Mesenchymal stem cell (in vitro differentiated cells and primary cell): ENCODE data around the gene FADD.

Experiments used
- DNase-seq: peaks from one replicate; pipeline ENCODE4 v3.0.0-alpha.2; 2013
- H2AFZ ChIP-seq: one replicate; pipeline ENCODE4 v1.6.1; 2013; ENCODE audit warnings: low read depth, mild to moderate bottlenecking, control low read depth, inconsistent platforms, low read length, moderate library complexity
- H2AK5ac ChIP-seq: 2 replicates; pipeline ENCODE4 v1.6.1; 2013; ENCODE audit warnings: low read length, moderate library complexity, mild to moderate bottlenecking, inconsistent platforms; ENCODE audit not compliant: severe bottlenecking
- H2BK120ac ChIP-seq: one replicate; pipeline ENCODE4 v1.6.1; 2013; ENCODE audit warnings: low read depth, mild to moderate bottlenecking, inconsistent platforms, low read length, moderate library complexity
- H2BK12ac ChIP-seq, 2 experiments: one replicate each; pipeline ENCODE4 v1.6.1; 2013; ENCODE audit warnings: inconsistent platforms in 2 of 2, low read length in 2 of 2, mild to moderate bottlenecking in 2 of 2, moderate library complexity in 2 of 2, control low read depth in 1 of 2
- H2BK15ac ChIP-seq: one replicate; pipeline ENCODE4 v1.6.1; 2013; ENCODE audit warnings: mild to moderate bottlenecking, low read depth, inconsistent platforms; ENCODE audit not compliant: poor library complexity, severe bottlenecking
- H2BK5ac ChIP-seq: 2 replicates; pipeline ENCODE4 v1.6.1; 2013; ENCODE audit warnings: low read depth, mild to moderate bottlenecking, low read length, control low read depth, inconsistent platforms; ENCODE audit not compliant: poor library complexity, severe bottlenecking
- H3K14ac ChIP-seq, 2 experiments: one replicate each; pipeline ENCODE4 v1.6.1; 2013; ENCODE audit warnings: inconsistent platforms in 2 of 2, low read length in 2 of 2, control low read depth in 1 of 2, mild to moderate bottlenecking in 1 of 2, moderate library complexity in 1 of 2
- H3K18ac ChIP-seq, 2 experiments: one replicate each; pipeline ENCODE4 v1.6.1; 2013; ENCODE audit warnings: inconsistent platforms in 2 of 2, low read length in 2 of 2, control low read depth in 1 of 2, low read depth in 1 of 2, mild to moderate bottlenecking in 1 of 2
- H3K23ac ChIP-seq, 2 experiments: one replicate each; pipeline ENCODE4 v1.6.1; 2013; ENCODE audit warnings: inconsistent platforms in 2 of 2, low read length in 2 of 2, mild to moderate bottlenecking in 2 of 2, moderate library complexity in 2 of 2, control low read depth in 1 of 2
- H3K27ac ChIP-seq: 2 replicates; pipeline ENCODE4 v1.5.1; 2013; ENCODE audit warnings: mild to moderate bottlenecking, moderate library complexity, low read length, control low read depth, inconsistent platforms; ENCODE audit not compliant: poor library complexity, severe bottlenecking
- H3K27me3 ChIP-seq, 2 experiments: 2 replicates each; pipeline versions ENCODE4 v1.6.1 to v1.7.0; 2013; ENCODE audit warnings: low read length in 2 of 2, mild to moderate bottlenecking in 2 of 2, moderate library complexity in 2 of 2, control low read depth in 1 of 2, inconsistent platforms in 1 of 2; ENCODE audit not compliant: control insufficient read depth in 1 of 2, insufficient read depth in 1 of 2
- H3K36me3 ChIP-seq, 2 experiments: 2 replicates each; pipeline versions ENCODE4 v1.6.1 to v1.7.0; 2013; ENCODE audit warnings: low read length in 2 of 2, control low read depth in 1 of 2, inconsistent platforms in 1 of 2, low read depth in 1 of 2, mild to moderate bottlenecking in 1 of 2; ENCODE audit not compliant: insufficient read depth in 2 of 2, control insufficient read depth in 1 of 2
- H3K4ac ChIP-seq, 2 experiments: one replicate each; pipeline ENCODE4 v1.6.1; 2013; ENCODE audit warnings: inconsistent platforms in 2 of 2, low read length in 2 of 2, mild to moderate bottlenecking in 2 of 2, moderate library complexity in 2 of 2, control low read depth in 1 of 2, low read depth in 1 of 2
- H3K4me1 ChIP-seq: 2 replicates; pipeline ENCODE4 v1.6.1; 2013; ENCODE audit warnings: low read depth, low read length, control low read depth; ENCODE audit not compliant: control insufficient read depth, insufficient read depth
- H3K4me2 ChIP-seq: 2 replicates; pipeline ENCODE4 v1.6.1; 2013; ENCODE audit warnings: low read length, mild to moderate bottlenecking, inconsistent platforms; ENCODE audit not compliant: poor library complexity, severe bottlenecking
- H3K4me3 ChIP-seq, 2 experiments: 2 replicates each; pipeline versions ENCODE4 v1.5.1 to v1.7.0; 2013; ENCODE audit warnings: low read length in 2 of 2, mild to moderate bottlenecking in 2 of 2, control low read depth in 1 of 2, low read depth in 1 of 2; ENCODE audit not compliant: insufficient read depth in 1 of 2
- H3K79me1 ChIP-seq: replicated peaks from 2 replicates; pipeline ENCODE4 v1.6.1; 2013; ENCODE audit warnings: mild to moderate bottlenecking, control low read depth, low read length, inconsistent platforms; ENCODE audit not compliant: poor library complexity, severe bottlenecking
- H3K9ac ChIP-seq: 2 replicates; pipeline ENCODE4 v1.7.0; 2013; ENCODE audit warnings: mild to moderate bottlenecking, low read length, moderate library complexity
- H3K9me3 ChIP-seq: 2 replicates; pipeline ENCODE4 v1.7.0; 2013; ENCODE audit warnings: mild to moderate bottlenecking, low read length; ENCODE audit not compliant: control insufficient read depth
- H4K8ac ChIP-seq: one replicate; pipeline ENCODE4 v1.6.1; 2013; ENCODE audit warnings: inconsistent platforms, mild to moderate bottlenecking, low read length, moderate library complexity
- H4K91ac ChIP-seq: one replicate; pipeline ENCODE4 v1.6.1; 2013; ENCODE audit warnings: mild to moderate bottlenecking, low read length, inconsistent platforms
- WGBS: methylation state at CpG from one replicate; pipeline ENCODE4 v1.1.7; 2013; ENCODE audit warnings: mixed read lengths; 5-methylcytosine and 5-hydroxymethylcytosine counted together

FADD gene

DNA sequence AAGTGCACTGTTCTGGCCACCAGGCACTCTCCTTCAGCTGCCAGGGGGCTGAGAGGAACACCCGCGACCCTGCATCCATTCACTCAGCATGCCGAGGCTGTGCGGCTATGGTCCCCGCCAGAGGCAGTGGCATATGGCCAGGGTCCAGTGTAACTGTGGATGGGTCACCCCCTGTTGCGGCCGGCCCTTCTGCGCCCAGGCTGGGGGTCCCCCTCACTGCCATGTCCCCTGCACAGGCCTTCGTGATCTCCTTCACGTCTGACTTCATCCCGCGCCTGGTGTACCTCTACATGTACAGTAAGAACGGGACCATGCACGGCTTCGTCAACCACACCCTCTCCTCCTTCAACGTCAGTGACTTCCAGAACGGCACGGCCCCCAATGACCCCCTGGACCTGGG lies 20.8 kb upstream of the FADD start:
- Histone ChIP-seq H2AFZ (no peak overlapping the region), H3K4me1 (no peaks in the 10 kb centered on the region), H3K23ac (peak overlapping the region in 1 of 2 experiments; percentile 42), H2BK120ac (no peak overlapping the region), H3K14ac (peak overlapping the region in 1 of 2 experiments; percentile 71), H2BK5ac (no peak overlapping the region), H3K9me3 (no peaks in the 10 kb centered on the region), H3K9ac (no peak overlapping the region), H3K4ac (no peak overlapping the region), H4K91ac (no peak overlapping the region), H3K27me3 (peaks cover 51 to 88% of the 10 kb centered on the region in 2 experiments), H4K8ac (no peak overlapping the region), H2BK12ac (no peak overlapping the region), H3K79me1 (no peaks in the 10 kb centered on the region), H3K4me2 (no peak overlapping the region), H3K18ac (no peak overlapping the region), H2BK15ac (no peak overlapping the region), H2AK5ac (no peak overlapping the region), H3K27ac (no peak overlapping the region), H3K36me3 (no peaks in the 10 kb centered on the region), H3K4me3 (no peak overlapping the region)
- 91% methylated on average over 18 of the region's 18 CpGs for WGBS
- DNase-seq, result no peak

DNA sequence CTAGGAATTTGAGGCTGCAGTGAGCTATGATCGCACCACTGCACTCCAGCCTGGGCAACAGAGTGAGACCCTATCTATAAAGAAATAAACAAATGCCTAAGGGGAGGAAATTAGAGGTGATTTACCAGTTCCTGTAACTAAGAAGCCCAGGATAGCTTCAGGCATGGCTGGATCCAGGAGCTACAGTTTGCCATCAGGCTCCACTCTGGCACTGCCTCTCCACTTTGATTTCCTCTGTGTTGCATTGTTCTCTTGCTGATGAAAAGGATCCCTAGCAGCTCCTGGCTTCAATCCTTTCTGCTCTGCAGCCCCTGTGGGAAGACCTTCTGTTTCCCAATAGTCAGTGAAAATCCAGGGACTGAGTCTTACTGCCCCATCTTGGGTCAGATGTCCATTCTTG lies 20.1 kb upstream of the FADD start:
- no peak overlapping the region for H2BK5ac ChIP-seq
- H3K18ac ChIP-seq, result no peak overlapping the region
- no peak overlapping the region for H3K4ac ChIP-seq
- no peak overlapping the region for H3K14ac ChIP-seq
- no peaks in the 10 kb centered on the region for H3K36me3 ChIP-seq
- H2BK12ac ChIP-seq, result no peak overlapping the region
- no peak overlapping the region for H4K91ac ChIP-seq
- no peak overlapping the region for H2BK15ac ChIP-seq
- H3K27ac ChIP-seq, result no peak overlapping the region
- no peak overlapping the region for H3K4me3 ChIP-seq
- no peaks in the 10 kb centered on the region for H3K4me1 ChIP-seq
- no CpG with 5 or more reads among the region's 1 CpG for WGBS
- no peaks in the 10 kb centered on the region for H3K79me1 ChIP-seq
- H2AFZ ChIP-seq, result no peak overlapping the region
- no peak overlapping the region for H4K8ac ChIP-seq
- no peak for DNase-seq
- H3K4me2 ChIP-seq, result no peak overlapping the region
- H3K9ac ChIP-seq, result no peak overlapping the region
- no peak overlapping the region for H2BK120ac ChIP-seq
- H2AK5ac ChIP-seq, result no peak overlapping the region
- H3K9me3 ChIP-seq, result no peaks in the 10 kb centered on the region
- H3K23ac ChIP-seq, result no peak overlapping the region
- peaks cover 58 to 91% of the 10 kb centered on the region in 2 experiments for H3K27me3 ChIP-seq

DNA sequence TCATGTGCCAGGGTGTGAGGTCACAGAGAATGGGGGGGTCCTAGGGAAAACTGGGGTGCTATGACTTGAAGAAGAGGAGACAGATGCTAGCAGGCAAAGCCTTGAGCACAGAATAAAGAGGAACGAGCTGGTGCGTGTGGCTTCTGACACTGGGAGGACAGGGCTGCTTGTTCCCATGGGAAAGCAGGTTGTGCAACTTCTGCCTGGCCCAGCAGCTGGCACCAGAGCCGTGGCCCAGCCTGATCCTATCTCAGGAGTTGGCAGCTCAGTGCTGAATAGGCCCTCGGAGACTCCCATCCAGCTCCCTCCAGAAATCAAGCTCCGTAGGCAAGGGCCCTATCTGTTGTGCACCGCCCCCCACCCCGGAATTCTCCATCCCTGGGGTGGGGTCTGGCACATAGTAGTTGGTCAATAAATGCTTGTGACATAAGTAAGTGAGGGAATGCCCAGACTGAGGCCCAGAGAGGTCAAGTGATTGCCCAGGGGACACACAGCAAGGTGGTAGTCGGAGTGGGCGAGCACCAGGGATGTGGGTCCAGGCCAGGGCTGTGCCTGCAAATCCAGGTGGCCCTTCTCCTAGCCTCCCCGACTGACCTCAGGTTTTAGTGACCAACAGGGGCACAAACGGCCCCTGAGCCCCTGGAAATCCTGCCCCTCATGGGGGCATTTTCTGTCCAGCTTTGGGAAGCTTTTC lies 19.5 kb upstream of the FADD start:
- no peak for DNase-seq
- WGBS, result 84% methylated on average over 11 of the region's 11 CpGs

DNA sequence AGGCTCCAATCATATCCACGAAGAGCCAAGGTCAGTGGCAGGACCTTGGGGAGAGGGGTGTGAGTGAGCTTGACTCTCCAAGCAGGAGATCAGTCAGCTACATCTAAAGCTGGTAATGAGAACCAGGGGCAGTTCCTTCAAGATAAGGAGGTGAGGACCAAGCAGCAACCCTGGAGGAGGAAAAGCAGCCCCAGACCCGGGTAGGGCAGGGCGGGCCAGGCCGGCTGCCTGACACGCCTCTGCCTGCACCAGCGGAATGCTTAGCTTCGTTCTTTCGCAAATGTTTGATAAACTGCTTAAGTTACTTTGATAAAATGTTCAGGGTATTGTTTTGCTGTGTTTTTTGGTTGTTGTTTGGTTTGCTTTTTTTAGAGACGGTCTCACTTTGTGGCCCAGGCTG lies 18.7 kb upstream of the FADD start:
- Histone ChIP-seq H3K27ac (no peak overlapping the region), H3K4me3 (no peak overlapping the region), H3K79me1 (no peaks in the 10 kb centered on the region), H3K4me2 (no peak overlapping the region), H2BK15ac (no peak overlapping the region), H4K8ac (no peak overlapping the region), H2AK5ac (no peak overlapping the region), H3K23ac (no peak overlapping the region), H2AFZ (no peak overlapping the region), H3K9ac (no peak overlapping the region), H2BK5ac (no peak overlapping the region), H2BK120ac (no peak overlapping the region), H3K14ac (no peak overlapping the region), H3K27me3 (peaks cover 63 to 86% of the 10 kb centered on the region in 2 experiments), H3K36me3 (no peaks in the 10 kb centered on the region), H3K4me1 (no peaks in the 10 kb centered on the region), H3K18ac (no peak overlapping the region), H3K9me3 (no peaks in the 10 kb centered on the region), H4K91ac (no peak overlapping the region), H3K4ac (no peak overlapping the region), H2BK12ac (no peak overlapping the region)
- no peak for DNase-seq
- 81% methylated on average over 9 of the region's 9 CpGs for WGBS

More for the DNA sequence above, 19.5 kb upstream of the FADD start:
- Histone ChIP-seq H3K23ac (no peak overlapping the region), H3K4me3 (peak overlapping the region in 1 of 2 experiments; percentile 1), H2BK15ac (no peak overlapping the region), H3K4me2 (no peak overlapping the region), H2AFZ (no peak overlapping the region), H3K4me1 (no peaks in the 10 kb centered on the region), H3K9ac (no peak overlapping the region), H4K8ac (no peak overlapping the region), H2BK5ac (no peak overlapping the region), H3K18ac (no peak overlapping the region), H2BK12ac (no peak overlapping the region), H3K9me3 (no peaks in the 10 kb centered on the region), H3K14ac (no peak overlapping the region), H2BK120ac (no peak overlapping the region), H4K91ac (no peak overlapping the region), H3K27me3 (peaks cover 64 to 93% of the 10 kb centered on the region in 2 experiments), H3K79me1 (no peaks in the 10 kb centered on the region), H3K27ac (no peak overlapping the region), H2AK5ac (no peak overlapping the region), H3K36me3 (no peaks in the 10 kb centered on the region), H3K4ac (no peak overlapping the region)
